ENCODE measurements around the gene CRNKL1. TPM values are rescaled to one million over a fixed set of nuclear protein-coding genes. Genes with fewer than 3 reads are reported as not detected.

CRNKL1 gene
- total RNA-seq, 1 experiment from 2014 or later: 31.1 TPM

- peak; percentile 32 for DNase-seq (ENCODE audit: low read depth)
Measured at GRCh38 chr20:20063941-20064702, 11.9 kb upstream of the CRNKL1 start.

DNA sequence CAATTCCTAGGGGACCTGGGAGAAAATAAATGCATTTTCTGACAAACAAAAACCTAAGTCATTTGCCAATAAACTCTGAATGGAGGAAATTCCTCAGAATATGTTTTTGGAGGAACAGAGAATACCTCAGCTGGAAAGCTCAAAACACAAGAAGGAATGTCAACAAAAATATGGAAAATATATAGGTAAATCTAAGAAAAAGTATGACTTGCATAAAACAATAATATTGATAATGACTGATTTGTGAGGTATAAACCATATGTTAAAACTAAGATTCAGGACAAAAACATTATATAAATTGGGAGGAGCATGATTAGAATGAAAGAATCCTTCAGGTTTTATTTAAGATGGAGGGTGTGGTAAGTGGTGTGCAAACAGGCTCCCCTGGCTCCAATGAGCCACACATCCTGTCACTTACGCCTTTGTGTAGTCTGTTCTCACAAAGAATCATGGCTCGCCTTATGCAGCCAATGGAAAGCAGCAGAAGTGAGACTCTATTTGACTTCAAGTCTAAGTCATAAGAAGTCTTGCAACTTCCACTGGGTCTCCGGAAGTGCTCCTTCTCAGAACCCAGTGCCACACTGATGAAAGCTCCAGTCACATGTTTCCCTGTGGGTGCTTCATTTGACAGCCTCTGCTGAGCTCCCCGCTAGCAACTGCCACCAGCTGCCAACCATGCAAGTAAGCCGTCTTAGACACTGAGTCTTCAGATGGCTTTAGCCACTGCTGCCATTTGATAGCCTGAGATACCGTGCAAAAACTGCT is 8.2 kb upstream of the CRNKL1 start:
- no peak for DNase-seq (ENCODE audit: low read depth)

- DNase-seq (ENCODE audit: low read depth): no peak
Measured at GRCh38 chr20:20051767-20052073, 546 bp downstream of the CRNKL1 start.

DNA sequence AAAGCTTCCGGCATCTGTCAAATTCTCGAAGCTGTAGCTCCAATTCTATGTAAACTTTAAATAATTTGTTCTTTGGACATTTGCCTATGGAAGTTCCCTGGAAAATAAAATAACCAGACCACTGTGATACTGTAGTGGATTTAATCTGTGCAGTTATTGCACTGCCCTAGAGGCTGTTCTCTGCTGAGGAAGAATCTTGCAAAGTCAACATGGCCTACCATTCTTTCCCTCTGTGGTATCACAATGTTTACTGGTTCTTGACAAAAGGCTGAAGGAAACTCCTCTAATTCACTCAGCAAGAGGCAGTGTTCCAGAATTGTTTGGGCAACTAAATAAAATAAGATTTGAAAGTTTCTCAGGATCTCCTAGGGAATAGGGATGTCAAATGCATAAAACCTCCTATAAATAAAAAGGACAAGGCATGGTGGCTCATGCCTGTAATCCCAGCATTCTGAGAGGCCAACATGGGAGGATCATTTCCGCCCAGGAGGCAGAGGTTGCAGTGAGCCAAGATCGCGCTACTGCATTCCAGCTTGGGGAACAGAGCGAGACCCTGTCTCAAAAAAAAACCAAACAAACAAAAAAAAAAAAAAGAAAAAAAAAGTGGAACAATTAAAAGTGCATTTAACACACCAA is 12.4 kb downstream of the CRNKL1 start:
- DNase-seq (ENCODE audit: low read depth): no peak

DNA sequence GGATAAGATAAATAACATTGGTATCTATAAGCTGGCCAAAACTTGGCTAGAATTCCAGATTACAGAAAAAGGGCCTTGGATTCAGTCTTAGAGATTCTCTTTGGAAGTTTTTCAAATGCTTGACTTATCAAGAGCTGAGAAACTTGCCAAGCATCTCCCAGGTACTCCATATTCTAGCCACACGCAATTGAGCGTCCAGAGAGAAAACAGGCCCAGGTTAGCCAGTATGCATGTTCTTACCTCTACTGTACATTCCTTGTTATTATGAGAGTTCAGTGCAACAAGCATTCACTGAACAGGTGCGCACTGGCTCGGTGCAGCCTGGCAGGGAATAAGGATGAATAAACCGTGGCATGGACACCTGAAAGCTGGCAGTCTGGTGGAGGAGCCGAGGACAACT is 13.7 kb downstream of the CRNKL1 start:
- no peak for DNase-seq (ENCODE audit: low read depth)

- DNase-seq (ENCODE audit: low read depth): peak; percentile 48
Measured at GRCh38 chr20:20037960-20038359, 14.3 kb downstream of the CRNKL1 start.

GRCh38 chr20:20036756-20037155 is 15.5 kb downstream of the CRNKL1 start:
- no peak for DNase-seq (ENCODE audit: low read depth)

- no peak for DNase-seq (ENCODE audit: low read depth)
Measured at GRCh38 chr20:20034486-20034885, 17.8 kb downstream of the CRNKL1 start.

DNA sequence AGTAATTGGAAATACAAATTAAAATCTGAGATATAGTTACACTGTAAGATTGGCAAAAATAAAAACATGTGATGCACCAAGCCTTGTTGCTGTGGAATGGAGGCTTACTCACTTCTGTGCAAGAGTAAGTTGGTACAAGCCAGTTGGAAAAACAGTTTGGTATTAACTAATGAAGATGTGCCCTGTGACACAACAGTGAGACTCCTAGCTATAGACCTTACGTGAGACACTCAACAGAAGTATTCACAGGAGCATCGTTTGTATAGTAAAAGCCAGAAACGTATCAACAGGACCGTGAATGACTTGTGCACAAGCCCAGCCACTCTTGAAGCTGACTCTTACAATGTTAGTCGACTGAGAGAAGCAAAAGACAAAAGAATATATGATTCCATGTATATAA is 20.5 kb downstream of the CRNKL1 start:
- DNase-seq (ENCODE audit: low read depth): no peak

- no peak for DNase-seq (ENCODE audit: low read depth)
Measured at GRCh38 chr20:20027284-20027683, 25.0 kb downstream of the CRNKL1 start.

GRCh38 chr20:20024942-20025341 is 27.3 kb downstream of the CRNKL1 start:
- no peak for DNase-seq (ENCODE audit: low read depth)

GRCh38 chr20:20023395-20023794 is 28.9 kb downstream of the CRNKL1 start:
- no peak for DNase-seq (ENCODE audit: low read depth)

DNA sequence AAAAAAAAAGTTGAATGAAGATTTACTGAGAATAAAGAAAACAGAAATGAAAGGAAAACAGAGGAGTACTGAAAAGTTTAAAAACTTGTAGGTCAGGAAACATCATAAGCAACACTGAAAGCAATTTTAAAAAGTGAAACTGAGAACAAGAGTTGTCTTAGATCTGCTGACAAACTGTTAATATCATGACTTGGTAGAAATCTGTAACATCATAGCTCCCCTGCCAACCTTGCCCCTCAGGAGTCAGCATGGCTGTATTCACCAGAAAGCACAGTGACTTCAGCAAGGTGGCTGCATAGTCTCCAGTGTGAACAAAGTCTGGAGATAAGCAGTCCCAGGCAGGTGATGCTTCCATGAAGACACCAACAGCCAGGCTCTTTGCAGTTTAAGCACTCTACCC is 29.8 kb downstream of the CRNKL1 start:
- DNase-seq (ENCODE audit: low read depth): no peak

- no peak for DNase-seq (ENCODE audit: low read depth)
Measured at GRCh38 chr20:20021835-20022234, 30.4 kb downstream of the CRNKL1 start.

DNA sequence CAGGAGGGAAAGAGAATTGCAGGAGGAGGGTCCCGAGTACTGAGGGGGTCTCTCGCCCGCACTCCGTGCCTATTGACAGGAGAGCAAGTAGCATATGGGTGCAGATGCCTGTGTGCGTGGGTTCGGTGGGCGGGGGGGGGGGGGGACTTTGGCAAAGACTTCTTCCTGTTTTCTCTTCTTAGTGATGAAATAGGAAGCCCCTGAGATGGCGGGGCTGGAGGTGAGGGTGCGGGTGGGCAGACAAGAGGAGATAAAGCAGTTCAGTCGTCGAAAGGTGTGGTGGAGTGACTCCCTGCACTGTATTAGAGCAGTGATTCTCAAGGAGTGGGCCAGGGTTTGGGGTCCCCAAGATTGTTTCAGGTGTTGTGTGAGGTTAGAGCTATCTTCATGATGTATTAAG is 31.4 kb downstream of the CRNKL1 start:
- no peak for DNase-seq (ENCODE audit: low read depth)

GRCh38 chr20:20019123-20019522 is 33.1 kb downstream of the CRNKL1 start:
- DNase-seq (ENCODE audit: low read depth): no peak

DNA sequence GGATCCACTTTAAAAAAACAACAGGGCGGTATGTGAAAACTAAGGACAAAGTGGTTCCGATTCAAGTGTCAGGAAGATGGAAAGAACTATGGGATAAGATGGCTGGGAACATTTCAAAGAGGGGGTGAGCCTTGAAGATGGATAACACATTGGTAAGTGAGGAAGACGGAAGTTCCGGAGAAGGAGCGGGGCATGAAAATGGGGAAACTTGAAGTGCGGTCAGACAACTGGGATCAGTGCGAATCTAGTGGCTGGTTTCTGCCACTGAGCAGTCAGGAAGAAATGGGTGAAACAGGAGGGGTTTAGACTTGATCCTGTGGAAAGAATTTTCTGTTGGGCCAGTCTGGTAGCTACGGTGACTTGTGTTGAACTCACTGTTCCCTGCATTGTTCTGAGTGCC is 33.9 kb downstream of the CRNKL1 start:
- DNase-seq (ENCODE audit: low read depth): no peak

DNA sequence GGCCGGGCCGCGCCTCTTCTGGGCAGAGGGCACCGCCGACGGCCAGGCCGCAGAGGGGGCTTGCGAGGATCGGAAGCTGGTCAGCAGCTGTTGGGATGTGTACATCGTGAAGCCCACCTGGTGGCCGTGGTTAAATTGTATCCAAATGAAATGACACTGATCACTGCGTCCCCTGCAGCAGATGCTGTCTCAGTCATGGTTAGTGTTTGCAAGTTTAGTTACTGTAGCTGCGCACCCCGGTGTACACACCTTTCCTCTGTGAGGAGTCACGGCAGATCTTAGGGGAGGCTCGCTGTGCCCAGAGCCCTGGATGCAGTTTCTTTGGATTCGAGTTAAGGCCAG is 34.5 kb downstream of the CRNKL1 start:
- DNase-seq (ENCODE audit: low read depth): no peak

- peak; percentile 87 for DNase-seq (ENCODE audit: low read depth)
Measured at GRCh38 chr20:20017001-20017843, 35.0 kb downstream of the CRNKL1 start, which contains the start of gene NAA20. NAA20 (plus strand) TSS chr20:20017362; CDS start chr20:20017397, 35 bp downstream.

GRCh38 chr20:20014659-20015058 is 37.6 kb downstream of the CRNKL1 start:
- no peak for DNase-seq (ENCODE audit: low read depth)

GRCh38 chr20:20012541-20012940 is 39.7 kb downstream of the CRNKL1 start:
- DNase-seq (ENCODE audit: low read depth): no peak
